Effector memory CD8-positive, alpha-beta T cell (primary cell): ENCODE data around the gene QRFP.

Experiments used
- ATAC-seq: fragments of 150-1000 bp; cut with Tn5 transposase; replicated peaks from 2 replicates; pipeline ENCODE4 v1.10.0; 2021; ENCODE audit warnings: mild to moderate bottlenecking, moderate library complexity
- DNase-seq, 3 experiments: peaks; one replicate each; pipeline ENCODE4 v3.0.0; 2021
- H3K27ac Mint-ChIP-seq, 2 donors: one replicate each; pipeline ENCODE4 v1.8.0; 2022; ENCODE audit warnings: mild to moderate bottlenecking in 2 of 2, mixed read lengths in 2 of 2, moderate library complexity in 2 of 2
- H3K27me3 Mint-ChIP-seq, 2 donors: one replicate each; pipeline ENCODE4 v1.8.0; 2022; ENCODE audit warnings: mixed read lengths in 2 of 2
- H3K36me3 Mint-ChIP-seq: one replicate; pipeline ENCODE4 v1.8.0; 2022; ENCODE audit warnings: mild to moderate bottlenecking, moderate library complexity, mixed read lengths; ENCODE audit not compliant: insufficient read depth
- H3K4me1 Mint-ChIP-seq, 2 donors: one replicate each; pipeline ENCODE4 v1.8.0; 2022; ENCODE audit warnings: low read depth in 2 of 2, mixed read lengths in 2 of 2
- H3K4me3 Mint-ChIP-seq, 2 donors: one replicate each; pipeline ENCODE4 v1.8.0; 2022; ENCODE audit warnings: mild to moderate bottlenecking in 2 of 2, mixed read lengths in 2 of 2, moderate library complexity in 2 of 2
- H3K9me3 Mint-ChIP-seq, 2 donors: one replicate each; pipeline ENCODE4 v1.8.0; 2022; ENCODE audit warnings: mixed read lengths in 2 of 2

Gene QRFP

DNA sequence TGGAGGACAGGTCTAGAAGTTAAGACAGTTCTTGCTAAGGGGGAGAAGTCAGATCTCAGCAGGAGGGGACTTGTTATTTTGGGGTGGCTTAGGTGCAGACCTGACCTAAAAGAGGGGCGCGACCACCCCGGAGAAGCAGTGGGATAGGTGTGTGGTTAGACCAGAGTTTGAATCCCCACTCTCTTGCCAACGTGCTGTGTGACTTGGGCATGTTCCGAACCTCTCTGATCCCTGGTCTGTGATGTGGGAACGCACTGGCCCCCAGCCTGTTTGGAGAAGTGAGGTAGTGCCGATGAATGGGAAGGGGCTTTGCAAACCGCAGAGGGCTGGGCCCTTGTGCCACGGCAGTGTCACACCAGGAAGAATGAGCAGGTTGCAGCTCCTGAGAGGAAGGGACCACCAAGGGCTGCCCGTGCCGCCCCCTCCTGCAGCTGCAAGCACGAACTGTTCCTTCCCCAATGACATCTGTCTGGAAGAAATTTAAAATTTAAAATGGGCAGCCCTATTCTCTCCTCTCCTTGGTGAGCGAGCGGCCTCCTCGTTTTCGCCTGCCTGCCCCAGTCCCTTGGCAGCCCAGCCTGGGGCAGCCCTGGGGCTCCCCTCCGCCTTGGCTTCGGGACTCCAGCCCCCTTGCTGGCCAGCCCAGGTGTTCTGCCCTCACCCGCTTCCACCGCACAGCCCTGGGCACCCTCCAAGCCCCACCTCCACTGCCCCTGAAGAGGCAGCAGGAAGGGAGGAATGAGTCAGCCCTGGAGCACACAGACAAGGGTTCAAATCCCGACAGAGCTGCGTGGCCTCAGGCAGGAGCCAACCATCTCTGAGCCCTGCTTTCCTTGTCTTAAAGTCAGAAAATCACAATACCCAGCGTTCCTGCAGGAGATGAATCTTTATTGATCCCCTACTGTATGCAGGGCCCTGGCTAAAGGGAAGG is 40.8 kb upstream of the QRFP start:
- Mint-ChIP-seq H3K27me3 (peaks cover 67 to 83% of the 10 kb centered on the region in 2 donors), H3K36me3 (peaks cover 3% of the 10 kb centered on the region), H3K4me1 (peaks cover 12 to 15% of the 10 kb centered on the region in 2 donors), H3K4me3 (peak overlapping the region; percentile 6 to 31), H3K9me3 (no peaks in the 10 kb centered on the region), H3K27ac (no peak overlapping the region)
- DNase-seq (no peak), ATAC-seq (no peak)

GRCh38 chr9:130936285-130937117 is 39.9 kb upstream of the QRFP start:
- Mint-ChIP-seq H3K27me3 (peaks cover 62 to 82% of the 10 kb centered on the region in 2 donors), H3K4me3 (peak overlapping the region; percentile 3 to 6)

DNA sequence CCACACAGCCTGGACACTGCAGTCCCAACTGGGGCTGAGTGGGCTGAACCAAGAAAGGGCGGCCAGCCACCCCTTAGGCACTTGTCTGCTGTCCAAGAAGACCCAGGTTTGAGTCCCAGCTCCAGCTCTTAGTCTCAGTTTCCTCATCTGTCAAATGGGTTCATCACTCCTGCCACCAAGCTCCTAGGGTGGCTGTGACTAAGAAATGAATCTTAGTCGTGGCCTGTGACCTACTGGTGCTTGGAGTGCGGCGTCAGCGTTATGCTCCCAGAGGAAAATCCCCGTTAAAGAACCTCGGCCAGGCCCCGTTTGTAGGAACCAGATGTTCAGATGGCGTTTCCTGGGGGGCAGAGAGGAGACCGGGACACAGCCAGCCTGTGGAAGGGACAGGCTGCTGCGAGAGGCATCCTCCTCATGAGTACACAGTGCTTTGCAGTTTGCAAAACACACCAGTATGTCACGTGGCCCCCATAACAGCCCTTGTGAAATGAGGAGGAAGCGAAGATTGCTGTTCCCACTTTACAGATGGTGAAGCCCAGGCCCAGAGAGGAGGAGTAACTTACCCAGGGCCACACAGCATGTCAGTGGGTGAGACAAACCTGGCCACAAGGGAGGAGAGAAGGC is 39.1 kb upstream of the QRFP start:
- Mint-ChIP-seq H3K27ac (no peak overlapping the region), H3K4me3 (no peak overlapping the region), H3K36me3 (peaks cover 3% of the 10 kb centered on the region), H3K9me3 (no peaks in the 10 kb centered on the region), H3K4me1 (peaks cover 7 to 9% of the 10 kb centered on the region in 2 donors), H3K27me3 (peaks cover 54 to 78% of the 10 kb centered on the region in 2 donors)
- no peak for ATAC-seq
- no peak for DNase-seq

More at GRCh38 chr9:130936285-130937117, 39.9 kb upstream of the QRFP start:
- H3K36me3 Mint-ChIP-seq: peaks cover 3% of the 10 kb centered on the region
- no peaks in the 10 kb centered on the region for H3K9me3 Mint-ChIP-seq
- H3K27ac Mint-ChIP-seq: no peak overlapping the region
- ATAC-seq (no peak), DNase-seq (no peak)
- H3K4me1 Mint-ChIP-seq: peaks cover 12 to 15% of the 10 kb centered on the region in 2 donors

GRCh38 chr9:130934702-130935647 is 38.4 kb upstream of the QRFP start:
- DNase-seq (no peak), ATAC-seq (no peak)
- Mint-ChIP-seq H3K27ac (no peak overlapping the region), H3K36me3 (peaks cover 3% of the 10 kb centered on the region), H3K4me1 (peaks cover 4 to 5% of the 10 kb centered on the region in 2 donors), H3K4me3 (no peak overlapping the region), H3K9me3 (no peaks in the 10 kb centered on the region), H3K27me3 (peaks cover 52 to 78% of the 10 kb centered on the region in 2 donors)

DNA sequence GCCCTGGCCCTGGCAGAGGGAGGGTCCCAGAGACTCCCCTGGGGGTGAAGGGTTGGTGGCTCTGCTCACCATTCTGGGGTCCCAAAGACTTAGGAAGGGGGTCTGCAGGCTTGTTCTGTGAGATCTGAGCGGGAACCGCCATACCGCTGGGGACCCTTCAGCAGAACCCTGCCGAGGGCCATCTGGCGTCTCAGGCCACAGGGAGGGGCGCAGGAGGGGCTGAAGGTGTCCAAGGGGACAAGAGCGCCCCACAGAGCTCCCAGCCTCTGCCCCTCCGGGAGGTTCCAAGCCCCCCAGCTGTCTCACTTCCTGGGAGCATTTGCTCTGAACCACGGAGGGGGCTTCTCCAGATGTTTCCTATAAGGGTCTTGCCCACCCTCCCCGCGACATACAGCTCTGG is 37.6 kb upstream of the QRFP start:
- Mint-ChIP-seq H3K36me3 (peaks cover 3% of the 10 kb centered on the region), H3K27me3 (peaks cover 54 to 84% of the 10 kb centered on the region in 2 donors), H3K27ac (no peak overlapping the region), H3K4me1 (peaks cover 4 to 5% of the 10 kb centered on the region in 2 donors), H3K4me3 (no peak overlapping the region), H3K9me3 (no peaks in the 10 kb centered on the region)
- no peak for ATAC-seq
- DNase-seq: no peak

- Mint-ChIP-seq H3K27me3 (peaks cover 54 to 85% of the 10 kb centered on the region in 2 donors), H3K36me3 (peaks cover 3% of the 10 kb centered on the region), H3K4me1 (peaks cover 0 to 5% of the 10 kb centered on the region in 2 donors), H3K27ac (no peak overlapping the region), H3K4me3 (no peak overlapping the region), H3K9me3 (no peaks in the 10 kb centered on the region)
- ATAC-seq (no peak), DNase-seq (no peak)
Observed at GRCh38 chr9:130933114-130934046, 36.8 kb upstream of the QRFP start.

DNA sequence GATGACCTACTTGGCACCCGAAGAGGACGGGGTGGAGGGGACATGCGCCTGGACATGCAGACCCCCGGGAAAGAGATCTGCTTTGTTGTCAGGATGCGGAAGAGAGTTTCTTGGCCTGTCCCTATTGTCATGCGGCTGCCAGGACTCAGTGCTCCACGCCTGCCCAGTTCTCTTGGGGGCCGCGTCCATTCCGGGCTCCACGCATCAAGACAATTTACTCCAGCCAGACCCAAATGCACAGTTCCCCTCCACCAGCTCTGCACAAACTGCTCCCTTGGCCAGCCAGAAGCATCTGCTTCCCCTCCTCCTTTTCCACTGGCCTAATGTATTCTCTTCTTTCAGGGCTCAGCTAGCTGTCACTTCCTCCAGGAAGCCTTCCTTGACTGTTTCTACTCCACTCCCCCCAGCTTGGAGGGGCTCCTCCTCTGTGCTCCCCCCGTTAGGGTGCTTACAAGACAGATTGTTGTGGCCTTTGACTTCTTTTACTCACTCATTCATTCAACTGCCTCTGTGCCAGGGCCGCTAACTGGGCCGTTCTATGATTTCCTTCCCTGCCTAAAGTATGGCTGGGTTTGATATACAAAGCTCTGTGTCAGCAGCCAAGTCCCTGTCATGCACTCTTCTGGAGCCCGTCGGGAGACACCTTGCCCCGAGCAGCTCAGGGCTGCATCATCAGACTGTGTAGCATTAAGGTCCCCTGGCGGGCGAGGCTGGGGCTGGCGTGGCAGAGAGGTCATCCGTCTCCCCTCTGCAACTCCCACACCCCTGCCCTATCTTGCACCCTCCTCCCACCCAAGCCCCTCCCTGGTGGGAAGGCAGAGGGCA is 35.9 kb upstream of the QRFP start:
- no peak overlapping the region for H3K27ac Mint-ChIP-seq
- H3K36me3 Mint-ChIP-seq: peaks cover 3% of the 10 kb centered on the region
- H3K4me3 Mint-ChIP-seq: no peak overlapping the region
- ATAC-seq (no peak), DNase-seq (no peak)
- H3K9me3 Mint-ChIP-seq: no peaks in the 10 kb centered on the region
- H3K4me1 Mint-ChIP-seq: peaks cover 0 to 5% of the 10 kb centered on the region in 2 donors
- H3K27me3 Mint-ChIP-seq: peaks cover 53 to 86% of the 10 kb centered on the region in 2 donors

DNA sequence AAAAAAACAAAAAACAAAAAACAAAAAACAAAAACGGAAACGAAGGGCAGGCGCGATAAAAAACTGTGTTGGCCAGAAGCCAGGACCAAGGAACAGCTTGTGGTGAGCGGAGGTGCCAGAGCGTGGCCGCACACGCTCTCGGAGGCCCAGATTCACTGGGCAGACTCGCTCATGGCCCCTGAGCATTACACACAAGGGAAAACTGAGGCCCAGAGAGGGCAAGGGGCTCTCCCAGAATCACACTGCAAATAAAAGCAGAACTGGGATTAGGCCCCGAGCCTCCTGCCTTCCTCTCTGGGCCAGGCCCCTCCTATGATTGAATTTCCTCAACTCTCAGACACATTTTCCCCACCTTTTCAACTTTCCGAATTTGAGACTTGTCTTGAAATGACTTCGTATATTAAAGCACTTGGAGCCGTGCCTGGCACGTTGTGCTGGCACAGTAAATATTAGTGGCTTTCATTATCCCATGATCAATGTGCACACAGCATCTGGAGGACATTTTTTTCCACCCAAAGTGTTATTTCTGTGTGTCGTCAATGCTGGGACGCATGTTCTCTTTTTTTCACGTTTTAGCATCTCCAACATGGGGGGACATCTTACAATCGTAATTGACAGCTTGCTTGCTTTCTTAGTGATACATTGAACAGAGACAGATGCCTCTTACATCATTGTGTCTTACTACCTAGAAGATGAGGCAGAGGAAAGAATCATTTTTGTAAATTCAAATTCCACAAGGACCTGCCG is 35.1 kb upstream of the QRFP start:
- DNase-seq: no peak
- H3K9me3 Mint-ChIP-seq: no peaks in the 10 kb centered on the region
- H3K27me3 Mint-ChIP-seq: peaks cover 46 to 78% of the 10 kb centered on the region in 2 donors
- ATAC-seq: no peak
- no peak overlapping the region for H3K4me3 Mint-ChIP-seq
- H3K27ac Mint-ChIP-seq: no peak overlapping the region
- H3K36me3 Mint-ChIP-seq: peaks cover 3% of the 10 kb centered on the region
- H3K4me1 Mint-ChIP-seq: peaks cover 0 to 5% of the 10 kb centered on the region in 2 donors

GRCh38 chr9:130930804-130931349 is 34.3 kb upstream of the QRFP start:
- ATAC-seq (no peak), DNase-seq (no peak)
- no peaks in the 10 kb centered on the region for H3K9me3 Mint-ChIP-seq
- H3K4me3 Mint-ChIP-seq: no peak overlapping the region
- peaks cover 38 to 73% of the 10 kb centered on the region in 2 donors for H3K27me3 Mint-ChIP-seq
- peaks cover 0 to 5% of the 10 kb centered on the region in 2 donors for H3K4me1 Mint-ChIP-seq
- no peak overlapping the region for H3K27ac Mint-ChIP-seq
- peaks cover 2% of the 10 kb centered on the region for H3K36me3 Mint-ChIP-seq

DNA sequence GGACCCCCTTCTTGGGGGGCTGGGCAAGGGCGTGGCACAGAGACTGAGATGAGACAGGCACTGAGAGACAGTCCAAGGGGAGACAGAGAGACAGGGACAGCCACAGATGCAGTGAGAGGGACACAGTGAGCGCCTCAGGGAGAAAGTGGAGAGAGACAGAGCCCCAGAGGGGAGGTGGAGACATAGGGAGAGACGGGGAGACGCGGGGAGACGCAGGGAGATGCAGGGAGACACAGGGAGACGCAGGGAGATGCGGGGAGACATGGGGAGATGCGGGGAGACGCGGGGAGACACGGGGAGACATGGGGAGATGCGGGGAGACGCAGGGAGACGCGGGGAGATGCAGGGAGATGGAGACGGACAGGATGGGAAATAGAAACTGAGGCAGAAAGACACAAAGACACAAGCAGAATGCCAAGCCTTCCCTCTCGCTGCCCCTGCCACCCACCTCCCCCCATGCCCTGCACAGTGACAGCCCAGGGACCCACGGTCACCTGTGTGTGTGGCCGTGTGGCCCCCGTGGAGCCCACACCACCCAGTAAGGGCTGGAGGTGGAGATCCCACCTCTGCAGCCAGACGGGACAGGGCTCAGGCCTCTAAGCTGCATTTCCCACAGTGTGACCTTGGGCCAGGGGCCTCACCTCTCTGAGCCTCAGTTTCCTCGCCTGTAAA is 33.7 kb upstream of the QRFP start:
- Mint-ChIP-seq H3K9me3 (no peaks in the 10 kb centered on the region), H3K4me1 (peaks cover 0 to 5% of the 10 kb centered on the region in 2 donors), H3K36me3 (no peaks in the 10 kb centered on the region), H3K27me3 (peaks cover 34 to 73% of the 10 kb centered on the region in 2 donors), H3K27ac (no peak overlapping the region), H3K4me3 (no peak overlapping the region)
- ATAC-seq (no peak), DNase-seq (no peak)
